Activated T-helper 1 cell treated with anti-CD3 and anti-CD28 coated beads, Interleukin-12 subunit alpha, Interleukin-12 subunit beta, Interleukin-2, Interleukin-4 antibody, amounts not matched to agents 30 ng/mL and 10 ng/mL and 1 ng/mL, durations not matched to agents 14 hours and 24 hours and 36 hours (primary cell): ENCODE data around the gene MFNG. TPM values are rescaled to one million over a fixed set of nuclear protein-coding genes. Genes with fewer than 3 reads are reported as not detected.

Experiments used
- DNase-seq: peaks from one replicate; pipeline ENCODE4 v3.0.0; 2021; ENCODE audit warnings: low spot score
- H3K27ac Mint-ChIP-seq: one replicate; pipeline ENCODE4 v1.8.0; 2021; ENCODE audit warnings: mild to moderate bottlenecking, mixed read lengths
- H3K27me3 Mint-ChIP-seq: one replicate; pipeline ENCODE4 v1.8.0; 2022; ENCODE audit warnings: mild to moderate bottlenecking, moderate library complexity, mixed read lengths; ENCODE audit not compliant: insufficient read depth
- H3K36me3 Mint-ChIP-seq: one replicate; pipeline ENCODE4 v1.8.0; 2021; ENCODE audit warnings: low read depth, mixed read lengths
- H3K4me1 Mint-ChIP-seq: one replicate; pipeline ENCODE4 v1.8.0; 2021; ENCODE audit warnings: low read depth, mixed read lengths
- H3K4me3 Mint-ChIP-seq: one replicate; pipeline ENCODE4 v1.8.0; 2021; ENCODE audit warnings: mild to moderate bottlenecking, moderate library complexity, mixed read lengths
- H3K9me3 Mint-ChIP-seq: one replicate; pipeline ENCODE4 v1.8.0; 2021; ENCODE audit warnings: mixed read lengths
- intact Hi-C: fragments of 100-400 bp; cut with micrococcal nuclease; formaldehyde crosslinking; loops from one replicate; pipeline ENCODE4 v1.15.1; 2024
- total RNA-seq: library from RNA; stranded (reverse); gene quantifications from 2 replicates; pipeline ENCODE4 v1.2.3, GENCODE V29; 2022

The MFNG gene
- total RNA-seq, 1 donor from 2014 or later = 213 TPM

- H3K27me3 Mint-ChIP-seq = peaks cover 65% of the 10 kb centered on the region
- H3K4me1 Mint-ChIP-seq = peaks cover 3% of the 10 kb centered on the region
- no peak overlapping the region for H3K27ac Mint-ChIP-seq
- intact Hi-C loops = no loop called here
- H3K4me3 Mint-ChIP-seq = no peak overlapping the region
- H3K36me3 Mint-ChIP-seq = no peaks in the 10 kb centered on the region
- H3K9me3 Mint-ChIP-seq = no peaks in the 10 kb centered on the region
- no peak for DNase-seq
Measured at GRCh38 chr22:37520776-37521191, 34.6 kb upstream of the MFNG start.

GRCh38 chr22:37519268-37520195, 33.3 kb upstream of the MFNG start, which contains the start of gene CARD10:
CARD10 (minus strand) TSS chr22:37519415; CDS start chr22:37519200, 215 bp downstream.
- Mint-ChIP-seq H3K9me3 (no peaks in the 10 kb centered on the region), H3K27ac (no peak within 1 kb of the TSS), H3K27me3 (peaks cover 69% of the 10 kb centered on the region), H3K36me3 (no peaks in the 10 kb centered on the region), H3K4me3 (peak within 1 kb of the TSS; percentile 67), H3K4me1 (no peaks in the 10 kb centered on the region)
- DNase-seq = no peak
- intact Hi-C loops = no loop called here

GRCh38 chr22:37518509-37519267, 32.5 kb upstream of the MFNG start:
- Mint-ChIP-seq H3K4me3 (peak overlapping the region; percentile 67), H3K36me3 (no peaks in the 10 kb centered on the region), H3K9me3 (no peaks in the 10 kb centered on the region), H3K27ac (no peak overlapping the region), H3K4me1 (no peaks in the 10 kb centered on the region), H3K27me3 (peaks cover 67% of the 10 kb centered on the region)
- intact Hi-C loops = no loop called here
- no peak for DNase-seq

- H3K27ac Mint-ChIP-seq = no peak overlapping the region
- H3K4me1 Mint-ChIP-seq = no peaks in the 10 kb centered on the region
- no peaks in the 10 kb centered on the region for H3K36me3 Mint-ChIP-seq
- no peaks in the 10 kb centered on the region for H3K9me3 Mint-ChIP-seq
- H3K4me3 Mint-ChIP-seq = peak overlapping the region; percentile 67
- no peak for DNase-seq
- H3K27me3 Mint-ChIP-seq = peaks cover 62% of the 10 kb centered on the region
- intact Hi-C loops = no loop called here
Measured at GRCh38 chr22:37517826-37518450, 31.8 kb upstream of the MFNG start.

- DNase-seq = no peak
- intact Hi-C loops = no loop called here
- Mint-ChIP-seq H3K4me1 (no peaks in the 10 kb centered on the region), H3K36me3 (no peaks in the 10 kb centered on the region), H3K27me3 (peaks cover 50% of the 10 kb centered on the region), H3K9me3 (no peaks in the 10 kb centered on the region), H3K4me3 (no peak overlapping the region), H3K27ac (no peak overlapping the region)
Measured at GRCh38 chr22:37516456-37516855, 30.3 kb upstream of the MFNG start.

- H3K27ac Mint-ChIP-seq = no peak overlapping the region
- no peak for DNase-seq
- H3K4me3 Mint-ChIP-seq = no peak overlapping the region
- intact Hi-C loops = no loop called here
- H3K4me1 Mint-ChIP-seq = no peaks in the 10 kb centered on the region
- H3K9me3 Mint-ChIP-seq = no peaks in the 10 kb centered on the region
- no peaks in the 10 kb centered on the region for H3K36me3 Mint-ChIP-seq
- peaks cover 45% of the 10 kb centered on the region for H3K27me3 Mint-ChIP-seq
Measured at GRCh38 chr22:37515901-37516300, 29.7 kb upstream of the MFNG start.

GRCh38 chr22:37514526-37515051, 28.4 kb upstream of the MFNG start:
- no peak for DNase-seq
- no peak overlapping the region for H3K4me3 Mint-ChIP-seq
- no peaks in the 10 kb centered on the region for H3K4me1 Mint-ChIP-seq
- H3K9me3 Mint-ChIP-seq = no peaks in the 10 kb centered on the region
- H3K36me3 Mint-ChIP-seq = no peaks in the 10 kb centered on the region
- H3K27me3 Mint-ChIP-seq = peaks cover 31% of the 10 kb centered on the region
- H3K27ac Mint-ChIP-seq = no peak overlapping the region
- intact Hi-C loops = no loop called here

- no peaks in the 10 kb centered on the region for H3K9me3 Mint-ChIP-seq
- no peak overlapping the region for H3K27ac Mint-ChIP-seq
- H3K36me3 Mint-ChIP-seq = no peaks in the 10 kb centered on the region
- H3K4me1 Mint-ChIP-seq = no peaks in the 10 kb centered on the region
- H3K4me3 Mint-ChIP-seq = no peak overlapping the region
- no peak for DNase-seq
- intact Hi-C loops = no loop called here
- peaks cover 11% of the 10 kb centered on the region for H3K27me3 Mint-ChIP-seq
Measured at GRCh38 chr22:37511395-37512104, 25.4 kb upstream of the MFNG start.

- no peak for DNase-seq
- Mint-ChIP-seq H3K36me3 (no peaks in the 10 kb centered on the region), H3K27me3 (no peaks in the 10 kb centered on the region), H3K4me3 (no peak overlapping the region), H3K27ac (no peak overlapping the region), H3K9me3 (no peaks in the 10 kb centered on the region), H3K4me1 (no peaks in the 10 kb centered on the region)
- intact Hi-C loops = no loop called here
Measured at GRCh38 chr22:37510091-37510490, 23.9 kb upstream of the MFNG start.

- intact Hi-C loops = no loop called here
- H3K36me3 Mint-ChIP-seq = no peaks in the 10 kb centered on the region
Measured at GRCh38 chr22:37509059-37509860, 23.1 kb upstream of the MFNG start.

GRCh38 chr22:37508431-37508992, 22.3 kb upstream of the MFNG start:
- intact Hi-C loops = no loop called here
- H3K27me3 Mint-ChIP-seq = no peaks in the 10 kb centered on the region
- DNase-seq = no peak
- H3K9me3 Mint-ChIP-seq = no peaks in the 10 kb centered on the region
- H3K27ac Mint-ChIP-seq = no peak overlapping the region
- no peaks in the 10 kb centered on the region for H3K36me3 Mint-ChIP-seq
- H3K4me3 Mint-ChIP-seq = no peak overlapping the region
- H3K4me1 Mint-ChIP-seq = no peaks in the 10 kb centered on the region

More at GRCh38 chr22:37509059-37509860, 23.1 kb upstream of the MFNG start:
- Mint-ChIP-seq H3K4me3 (no peak overlapping the region), H3K27me3 (no peaks in the 10 kb centered on the region), H3K4me1 (no peaks in the 10 kb centered on the region), H3K9me3 (no peaks in the 10 kb centered on the region), H3K27ac (no peak overlapping the region)
- DNase-seq = no peak
